GM21576 (cell line): Measurements from ENCODE around the gene SAMD9.
"Not testable (repeated sequence)": the region's sequence is repeated elsewhere in the genome, so short reads cannot be mapped to it uniquely, and the experiment has no call there.

Experiments
- ATAC-seq: cut with Tn5 transposase; IDR thresholded peaks from one replicate; pipeline ENCODE4 v1.9.1; 2021; ENCODE audit warnings: mild to moderate bottlenecking, moderate library complexity; ENCODE audit not compliant: unreplicated experiment

The SAMD9 gene

GRCh38 chr7:93120592-93121549, 3.1 kb upstream of the SAMD9 start:
- ATAC-seq, result no peak

DNA sequence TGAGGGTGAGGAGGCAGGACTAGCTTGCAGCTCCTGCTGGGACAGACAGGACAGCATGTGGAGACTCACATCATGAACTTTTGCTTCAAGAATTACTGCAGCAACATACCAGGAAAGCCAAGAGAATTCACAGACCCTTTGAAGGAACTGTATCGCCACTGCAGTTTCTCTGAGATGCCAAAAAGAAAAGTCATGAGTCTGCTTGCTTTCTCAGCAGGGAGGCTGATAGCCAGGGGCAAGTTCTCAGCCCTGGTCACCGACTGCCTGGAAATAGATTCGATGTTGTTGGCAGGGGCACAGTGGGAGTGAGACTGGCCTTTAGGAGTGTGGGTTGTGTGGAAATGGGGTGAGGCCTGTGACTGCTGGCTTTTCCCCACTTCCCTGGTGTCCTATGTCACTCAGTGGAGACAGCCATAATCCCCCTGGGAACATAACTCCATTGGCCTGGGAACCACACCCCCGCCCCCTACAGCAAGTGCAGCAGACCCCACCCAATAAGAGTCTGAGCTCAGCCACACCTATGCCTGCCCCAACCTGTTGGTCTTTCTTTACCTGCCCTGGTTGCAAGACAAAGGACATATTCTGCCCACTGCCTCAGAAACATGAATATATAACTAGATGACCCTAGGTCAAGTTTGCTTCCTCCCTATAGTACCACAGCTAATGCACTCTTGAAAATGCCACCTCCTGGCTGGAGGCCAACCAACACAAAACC, 1.6 kb upstream of the SAMD9 start:
- ATAC-seq, result no peak

GRCh38 chr7:93117327-93117726, 452 bp downstream of the SAMD9 start:
- ATAC-seq, result no peak

- ATAC-seq, result no peak
These were observed 2.0 kb downstream of the SAMD9 start for GRCh38 chr7:93115796-93116195.

DNA sequence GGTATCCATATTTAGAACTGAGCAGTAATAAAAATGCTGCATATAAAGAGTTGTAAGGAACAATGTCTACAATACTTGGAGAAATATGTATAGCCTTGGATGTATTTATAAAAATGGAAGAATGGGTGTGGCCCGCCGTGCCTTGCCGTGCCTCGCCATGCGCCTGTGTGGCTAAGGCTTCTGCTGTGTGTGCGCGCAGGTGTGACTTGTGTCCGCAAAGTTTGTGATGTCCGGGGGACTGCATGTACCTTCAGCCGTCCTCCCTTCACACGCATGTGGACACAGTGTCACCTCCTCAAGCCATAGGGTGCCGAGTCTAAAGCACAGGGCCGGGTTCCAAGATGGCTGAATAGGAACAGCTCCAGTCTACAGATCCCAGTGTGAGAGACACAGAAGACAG, 9.8 kb downstream of the SAMD9 start:
- ATAC-seq, result no peak

DNA sequence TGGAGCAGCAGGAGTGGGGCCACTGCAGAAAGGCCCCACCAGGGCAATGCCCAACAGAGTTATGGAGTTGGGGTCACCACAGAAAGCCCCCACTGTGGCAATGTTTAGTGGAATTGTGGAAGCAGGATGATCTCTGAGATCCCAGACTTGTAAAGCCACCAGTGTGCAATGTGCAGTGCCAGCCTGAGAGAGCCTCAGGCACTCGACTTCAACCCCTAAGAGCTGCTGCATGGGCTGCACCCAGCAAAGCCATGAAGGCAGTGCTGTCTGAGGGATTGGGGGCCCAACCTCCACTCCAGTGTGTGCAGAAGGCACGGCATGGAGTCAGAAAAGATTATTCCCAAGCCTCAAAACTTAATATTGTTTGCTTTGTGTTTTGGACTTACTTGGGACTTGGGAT, 20.4 kb downstream of the SAMD9 start:
- no peak for ATAC-seq

GRCh38 chr7:93092757-93093370, 24.9 kb downstream of the SAMD9 start:
- ATAC-seq, result no peak

- not testable (repeated sequence) for ATAC-seq
These were observed 44.4 kb downstream of the SAMD9 start for GRCh38 chr7:93073357-93073756.

GRCh38 chr7:93062599-93062998, 55.2 kb downstream of the SAMD9 start:
- no peak for ATAC-seq

DNA sequence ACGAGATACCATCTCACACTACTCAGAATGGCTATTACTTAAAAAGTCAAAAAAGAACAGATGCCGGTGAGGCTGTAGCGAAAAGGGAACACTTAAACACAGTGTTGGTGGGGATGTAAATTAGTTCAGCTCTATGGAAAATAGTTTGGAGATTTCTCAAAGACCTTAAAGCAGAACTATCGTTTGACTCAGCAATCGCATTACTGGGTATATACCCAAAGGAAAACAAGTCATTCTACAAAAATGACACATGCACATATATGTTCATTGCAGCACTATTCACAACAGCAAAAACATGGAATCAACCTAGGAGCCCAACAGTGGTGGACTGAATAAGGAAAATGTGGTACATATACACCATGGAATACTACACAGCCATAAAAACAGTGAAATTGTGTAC, 56.9 kb downstream of the SAMD9 start:
- ATAC-seq, result no peak

GRCh38 chr7:93060025-93060424, 57.8 kb downstream of the SAMD9 start:
- no peak for ATAC-seq

GRCh38 chr7:93056621-93057020, 61.2 kb downstream of the SAMD9 start:
- not testable (repeated sequence) for ATAC-seq

DNA sequence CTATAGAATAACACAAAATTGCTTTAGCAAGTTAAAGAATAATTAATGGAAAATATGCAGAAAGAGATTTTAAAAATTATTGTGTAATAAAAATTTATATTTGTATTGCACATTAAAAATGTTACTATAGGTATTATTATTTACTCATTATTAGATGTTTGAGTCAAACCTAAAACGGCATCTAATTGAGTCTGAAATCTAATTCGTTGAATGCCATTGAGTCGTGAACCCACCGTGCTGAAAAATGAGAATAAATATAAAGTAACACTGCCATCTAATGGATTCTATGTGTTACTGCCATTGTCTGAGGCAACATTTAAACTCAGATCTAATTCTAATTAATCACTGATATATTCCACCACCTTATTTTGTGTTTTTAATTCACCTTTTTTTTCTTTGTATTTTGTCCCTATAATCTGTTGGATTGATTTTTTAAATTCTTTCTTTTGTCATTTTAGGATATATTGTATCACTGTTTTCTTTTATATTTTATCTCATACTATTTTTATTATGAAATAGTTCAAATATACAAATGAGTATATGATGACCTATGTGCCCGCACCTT, 62.2 kb downstream of the SAMD9 start:
- ATAC-seq, result no peak

DNA sequence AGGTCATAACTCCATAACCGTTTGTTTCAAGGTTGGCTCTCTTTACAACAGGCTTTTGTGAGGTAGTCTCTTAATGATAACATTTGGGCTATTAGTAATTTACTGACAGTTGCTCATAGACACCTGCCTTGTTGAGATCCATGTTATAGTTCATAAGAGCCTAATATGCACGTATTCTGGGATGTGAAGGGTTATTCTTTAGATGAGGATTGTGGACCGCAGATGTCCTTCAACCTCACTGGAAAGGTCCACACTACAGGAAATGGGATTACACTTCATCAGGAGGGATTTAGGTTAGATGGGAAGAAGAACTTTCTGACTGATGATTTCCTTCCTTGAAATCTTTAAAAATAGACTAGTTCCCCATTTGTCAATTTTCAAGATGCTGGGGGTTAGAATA, 62.8 kb downstream of the SAMD9 start:
- no peak for ATAC-seq

DNA sequence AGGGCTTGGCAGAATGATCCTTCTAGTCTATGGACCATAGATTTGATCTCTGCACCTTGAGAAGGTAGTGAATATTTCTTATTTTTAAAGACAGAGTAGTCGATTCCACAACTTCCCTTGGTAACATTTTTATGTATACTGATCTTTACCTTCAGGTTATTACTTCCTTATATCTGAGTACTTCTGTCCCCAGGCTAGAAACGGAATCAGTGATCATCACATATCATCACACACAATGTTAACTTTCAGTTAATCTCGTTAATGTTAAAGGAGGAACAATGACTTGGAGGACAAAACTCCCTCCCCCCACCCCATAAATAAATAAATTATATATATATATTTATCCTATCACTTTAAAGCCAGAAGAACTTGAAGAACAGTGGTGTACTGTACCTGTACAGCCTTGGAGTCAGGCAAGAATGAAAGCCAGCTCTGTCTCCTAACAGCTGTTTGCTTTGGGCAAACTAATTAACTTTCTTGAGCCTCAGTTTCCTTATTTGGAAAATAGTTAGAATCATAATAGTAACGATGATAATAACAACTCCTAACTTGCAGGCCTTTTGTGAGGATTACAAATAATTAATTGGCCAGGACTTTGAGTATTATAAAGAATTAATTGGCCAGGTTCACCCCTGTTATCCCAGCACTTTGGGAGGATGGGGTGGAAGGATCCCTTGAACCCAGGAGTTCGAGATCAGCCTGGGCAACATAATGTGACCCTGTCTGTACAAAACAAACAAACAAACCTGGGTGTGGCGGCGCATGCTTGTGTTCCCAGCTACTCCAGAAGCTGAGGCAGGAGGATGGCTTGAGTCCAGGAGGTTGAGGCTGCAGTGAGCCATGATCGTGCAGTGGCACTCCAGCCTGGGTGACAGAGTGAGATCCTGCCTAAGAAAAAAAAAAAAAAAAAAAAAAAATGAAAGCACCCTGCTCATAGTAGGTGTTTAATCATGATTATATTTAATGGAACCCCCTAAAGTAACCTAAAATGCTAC, 63.5 kb downstream of the SAMD9 start:
- ATAC-seq, result no peak

GRCh38 chr7:93053209-93053948, 64.4 kb downstream of the SAMD9 start:
- no peak for ATAC-seq

DNA sequence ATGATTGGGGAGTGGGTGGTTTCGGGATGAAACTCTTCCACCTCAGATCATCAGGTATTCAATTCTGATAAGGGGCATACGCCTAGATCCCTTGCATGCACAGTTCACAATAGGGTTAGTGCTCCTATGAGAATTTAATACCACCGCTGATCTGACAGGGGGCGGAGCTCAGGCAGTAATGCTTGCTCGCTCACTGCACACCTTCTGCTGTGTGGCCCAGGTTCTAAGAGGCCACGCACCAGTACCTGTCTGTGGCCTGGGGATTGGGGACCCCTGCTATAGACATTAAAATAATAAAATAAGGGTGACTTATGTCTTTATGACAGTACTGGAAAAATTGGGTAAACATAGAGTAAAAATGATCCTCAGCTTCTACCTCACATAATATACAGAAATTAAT, 66.1 kb downstream of the SAMD9 start:
- no peak for ATAC-seq
